ENCODE data around the gene KIF17.

KIF17 gene

GRCh38 chr1:20717452-20718342 is at the start of gene KIF17:
KIF17 (minus strand) TSS chr1:20718007; CDS start chr1:20717706, 301 bp downstream.
- DNase-seq = peak; percentile 64

- DNase-seq = no peak
Measured at GRCh38 chr1:20767271-20767670, 49.5 kb upstream of the KIF17 start.

GRCh38 chr1:20763417-20763816 is 45.6 kb upstream of the KIF17 start:
- no peak for DNase-seq

- no peak for DNase-seq
Measured at GRCh38 chr1:20760322-20760721, 42.5 kb upstream of the KIF17 start.

- no peak for DNase-seq
Measured at GRCh38 chr1:20753589-20753988, 35.8 kb upstream of the KIF17 start.

- DNase-seq = no peak
Measured at GRCh38 chr1:20751462-20751990, 33.7 kb upstream of the KIF17 start.

- DNase-seq = no peak
Measured at GRCh38 chr1:20742671-20743070, 24.9 kb upstream of the KIF17 start.

GRCh38 chr1:20740781-20741180 is 23.0 kb upstream of the KIF17 start:
- DNase-seq = no peak

GRCh38 chr1:20739225-20739624 is 21.4 kb upstream of the KIF17 start:
- DNase-seq = no peak

- DNase-seq = no peak
Measured at GRCh38 chr1:20735581-20736111, 17.8 kb upstream of the KIF17 start.

- DNase-seq = no peak
Measured at GRCh38 chr1:20733360-20733975, 15.7 kb upstream of the KIF17 start.

- DNase-seq = peak; percentile 86
Measured at GRCh38 chr1:20732588-20733359, 15.0 kb upstream of the KIF17 start, which contains the start of gene SH2D5. SH2D5 (minus strand) TSS chr1:20732703; CDS start chr1:20728044, 4,659 bp downstream.

- peak; percentile 36 for DNase-seq
Measured at GRCh38 chr1:20732071-20732587, 14.3 kb upstream of the KIF17 start.

GRCh38 chr1:20731057-20731991 is 13.5 kb upstream of the KIF17 start:
- DNase-seq = no peak

GRCh38 chr1:20730690-20731056 is 12.9 kb upstream of the KIF17 start:
- no peak for DNase-seq

GRCh38 chr1:20729990-20730689 is 12.3 kb upstream of the KIF17 start:
- no peak for DNase-seq

- DNase-seq = no peak
Measured at GRCh38 chr1:20729155-20729931, 11.5 kb upstream of the KIF17 start.

- DNase-seq = no peak
Measured at GRCh38 chr1:20728371-20729154, 10.8 kb upstream of the KIF17 start.

GRCh38 chr1:20727746-20728316 is 10.0 kb upstream of the KIF17 start:
- peak; percentile 29 for DNase-seq
